Measurements from ENCODE around the gene COQ8A.

Gene COQ8A

GRCh38 chr1:227035316-227035715, 95.2 kb downstream of the COQ8A start:
- no peak for TF ChIP-seq CTCF (IDR thresholded peaks at IDR 0.05; ENCODE audit: low read depth, low read length)
- DNase-seq (ENCODE audit: extremely low read depth, low read depth) = no peak

GRCh38 chr1:227037121-227037520, 97.0 kb downstream of the COQ8A start:
- no peak for TF ChIP-seq CTCF (IDR thresholded peaks at IDR 0.05; ENCODE audit: low read depth, low read length)
- DNase-seq (ENCODE audit: extremely low read depth, low read depth) = no peak
